Duodenal mucosa (tissue), 2 donors: Measurements from ENCODE around the gene PKP4.
"Not testable (repeated sequence)": the region's sequence is repeated elsewhere in the genome, so short reads cannot be mapped to it uniquely, and the experiment has no call there.

Experiments used
- H3K27ac ChIP-seq: one replicate; pipeline ENCODE4 v1.7.0; 2013; ENCODE audit warnings: low read depth, low read length
- H3K27me3 ChIP-seq, 2 donors: one replicate each; pipeline ENCODE4 v1.7.0; 2013; ENCODE audit warnings: low read length in 2 of 2, control low read depth in 1 of 2; ENCODE audit not compliant: insufficient read depth in 2 of 2, control insufficient read depth in 1 of 2
- H3K36me3 ChIP-seq, 2 donors: one replicate each; pipeline ENCODE4 v1.7.0; 2013; ENCODE audit warnings: low read length in 2 of 2, control low read depth in 1 of 2; ENCODE audit not compliant: insufficient read depth in 2 of 2, control insufficient read depth in 1 of 2
- H3K4me1 ChIP-seq, 2 donors: one replicate each; pipeline ENCODE4 v1.7.0; 2013; ENCODE audit warnings: low read length in 2 of 2, control low read depth in 1 of 2; ENCODE audit not compliant: insufficient read depth in 2 of 2, control insufficient read depth in 1 of 2
- H3K4me3 ChIP-seq, 2 donors: one replicate each; pipeline ENCODE4 v1.7.0; 2013; ENCODE audit warnings: low read length in 2 of 2, low read depth in 1 of 2
- H3K9ac ChIP-seq, 2 donors: one replicate each; pipeline ENCODE4 v1.7.0; 2013; ENCODE audit warnings: low read length in 2 of 2, low read depth in 1 of 2
- H3K9me3 ChIP-seq, 2 donors: one replicate each; pipeline ENCODE4 v1.7.0; 2013; ENCODE audit warnings: low read length in 2 of 2, control low read depth in 1 of 2; ENCODE audit not compliant: control insufficient read depth in 1 of 2

Gene PKP4

GRCh38 chr2:158472829-158473228 lies 16.1 kb downstream of the PKP4 start:
- not testable (repeated sequence) for H3K4me3 ChIP-seq, H3K9me3 ChIP-seq, H3K9ac ChIP-seq, H3K4me1 ChIP-seq, H3K27ac ChIP-seq, H3K27me3 ChIP-seq
- H3K36me3 ChIP-seq, result peaks cover 0 to 11% of the 10 kb centered on the region in 2 donors

- not testable (repeated sequence) for H3K27me3 ChIP-seq, H3K9me3 ChIP-seq, H3K4me1 ChIP-seq, H3K4me3 ChIP-seq, H3K27ac ChIP-seq, H3K9ac ChIP-seq
- H3K36me3 ChIP-seq, result peaks cover 0 to 11% of the 10 kb centered on the region in 2 donors
Observed at GRCh38 chr2:158473300-158473699, 16.5 kb downstream of the PKP4 start.

- Histone ChIP-seq H3K27ac (no peak overlapping the region), H3K36me3 (peaks cover 0 to 11% of the 10 kb centered on the region in 2 donors)
Observed at GRCh38 chr2:158473719-158474392, 17.1 kb downstream of the PKP4 start.

GRCh38 chr2:158474526-158475011 lies 17.8 kb downstream of the PKP4 start:
- H3K27me3 ChIP-seq, H3K4me1 ChIP-seq, H3K27ac ChIP-seq, H3K9ac ChIP-seq, H3K9me3 ChIP-seq, H3K4me3 ChIP-seq: not testable (repeated sequence)
- H3K36me3 ChIP-seq, result peaks cover 0 to 11% of the 10 kb centered on the region in 2 donors

More at GRCh38 chr2:158473719-158474392, 17.1 kb downstream of the PKP4 start:
- no peaks in the 10 kb centered on the region for H3K9me3 ChIP-seq
- H3K4me3 ChIP-seq, result no peak overlapping the region
- H3K27me3 ChIP-seq, result no peaks in the 10 kb centered on the region
- H3K9ac ChIP-seq, result no peak overlapping the region
- peaks cover 5 to 6% of the 10 kb centered on the region in 2 donors for H3K4me1 ChIP-seq

GRCh38 chr2:158477202-158477601 lies 20.4 kb downstream of the PKP4 start:
- no peak overlapping the region for H3K4me3 ChIP-seq
- H3K27ac ChIP-seq, result no peak overlapping the region

GRCh38 chr2:158478237-158478636 lies 21.5 kb downstream of the PKP4 start:
- no peaks in the 10 kb centered on the region for H3K27me3 ChIP-seq
- H3K9ac ChIP-seq, result no peak overlapping the region
- H3K4me1 ChIP-seq, result peaks cover 5 to 6% of the 10 kb centered on the region in 2 donors
- no peak overlapping the region for H3K4me3 ChIP-seq
- no peaks in the 10 kb centered on the region for H3K9me3 ChIP-seq
- no peaks in the 10 kb centered on the region for H3K36me3 ChIP-seq
- H3K27ac ChIP-seq, result no peak overlapping the region

More at GRCh38 chr2:158477202-158477601, 20.4 kb downstream of the PKP4 start:
- Histone ChIP-seq H3K9me3 (no peaks in the 10 kb centered on the region), H3K36me3 (no peaks in the 10 kb centered on the region), H3K27me3 (no peaks in the 10 kb centered on the region), H3K9ac (no peak overlapping the region), H3K4me1 (peaks cover 5 to 6% of the 10 kb centered on the region in 2 donors)

- Histone ChIP-seq H3K27ac (no peak overlapping the region), H3K9ac (no peak overlapping the region), H3K4me3 (no peak overlapping the region), H3K9me3 (no peaks in the 10 kb centered on the region), H3K27me3 (no peaks in the 10 kb centered on the region), H3K36me3 (no peaks in the 10 kb centered on the region), H3K4me1 (peaks cover 5 to 6% of the 10 kb centered on the region in 2 donors)
Observed at GRCh38 chr2:158478816-158479215, 22.1 kb downstream of the PKP4 start.

GRCh38 chr2:158481116-158481515 lies 24.4 kb downstream of the PKP4 start:
- Histone ChIP-seq H3K9me3 (no peaks in the 10 kb centered on the region), H3K27me3 (no peaks in the 10 kb centered on the region), H3K4me3 (no peak overlapping the region), H3K4me1 (peaks cover 5 to 6% of the 10 kb centered on the region in 2 donors), H3K9ac (no peak overlapping the region), H3K27ac (no peak overlapping the region), H3K36me3 (no peaks in the 10 kb centered on the region)

- Histone ChIP-seq H3K4me1 (peaks cover 1 to 4% of the 10 kb centered on the region in 2 donors), H3K9me3 (no peaks in the 10 kb centered on the region), H3K36me3 (no peaks in the 10 kb centered on the region), H3K4me3 (no peak overlapping the region), H3K27me3 (no peaks in the 10 kb centered on the region), H3K27ac (no peak overlapping the region), H3K9ac (no peak overlapping the region)
Observed at GRCh38 chr2:158482594-158482993, 25.8 kb downstream of the PKP4 start.

GRCh38 chr2:158484892-158485556 lies 28.3 kb downstream of the PKP4 start:
- Histone ChIP-seq H3K27ac (no peak overlapping the region), H3K36me3 (no peaks in the 10 kb centered on the region), H3K9me3 (no peaks in the 10 kb centered on the region), H3K4me3 (no peak overlapping the region), H3K27me3 (no peaks in the 10 kb centered on the region), H3K9ac (no peak overlapping the region), H3K4me1 (peaks cover 0 to 8% of the 10 kb centered on the region in 2 donors)
